Stimulated activated naive CD4-positive, alpha-beta T cell treated with Interleukin-2 at 50 U/mL for 16 hours (primary cell): ENCODE results near the gene ZNF423.

ENCODE experiments used
- DNase-seq: peaks from one replicate; lab custom pipeline; 2025; lab: John Stamatoyannopoulos, UW

ZNF423 gene

DNA sequence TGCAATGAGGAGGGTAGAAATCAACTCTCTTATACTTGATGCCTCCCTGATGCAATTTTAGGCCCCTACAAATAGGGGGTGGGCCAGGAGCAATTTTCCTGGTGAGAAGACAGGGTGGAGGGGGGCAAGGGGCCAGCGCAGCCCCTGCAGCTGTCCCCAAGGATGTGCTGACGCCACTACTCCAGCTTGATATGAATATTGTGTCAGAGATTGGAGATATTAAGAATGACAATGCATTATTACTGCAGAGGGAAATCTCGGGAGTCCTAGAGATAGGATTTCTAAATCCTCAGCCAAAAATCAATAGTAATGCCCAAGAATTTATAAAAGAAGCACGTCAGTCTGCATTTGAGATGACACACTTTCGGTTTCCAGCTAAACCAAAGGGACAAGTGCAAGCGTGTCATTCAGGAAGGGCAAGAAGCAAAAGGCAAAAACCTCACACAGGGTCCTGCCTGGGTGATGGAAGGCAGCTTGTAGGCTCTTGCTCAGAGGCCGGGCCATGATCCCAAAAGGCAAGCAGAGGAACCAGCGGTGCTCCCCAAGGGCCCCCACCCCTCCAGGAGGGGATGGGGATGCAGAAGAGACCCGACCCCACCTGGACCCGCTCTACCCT is 303.5 kb downstream of the ZNF423 start:
- DNase-seq, result no peak

DNA sequence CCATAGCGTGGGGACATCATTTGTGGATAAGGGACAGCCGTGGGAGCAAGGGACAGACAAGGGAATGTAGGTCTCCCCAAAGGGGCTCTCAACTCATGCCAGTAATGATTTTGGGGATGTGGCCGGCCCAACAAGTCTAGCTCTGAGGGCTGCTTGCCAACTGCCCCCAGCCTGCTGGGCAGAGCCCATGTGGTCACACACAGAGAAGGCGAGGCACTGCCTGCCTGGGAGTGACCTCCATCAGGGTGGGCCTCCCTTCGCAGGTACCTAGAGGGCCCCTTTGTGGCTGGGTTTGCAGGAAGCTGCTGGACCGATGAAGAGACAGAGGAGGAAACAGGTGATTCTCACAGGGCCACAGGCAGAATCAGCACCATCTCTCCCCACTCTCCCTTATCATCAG is 305.2 kb downstream of the ZNF423 start:
- DNase-seq, result no peak

DNA sequence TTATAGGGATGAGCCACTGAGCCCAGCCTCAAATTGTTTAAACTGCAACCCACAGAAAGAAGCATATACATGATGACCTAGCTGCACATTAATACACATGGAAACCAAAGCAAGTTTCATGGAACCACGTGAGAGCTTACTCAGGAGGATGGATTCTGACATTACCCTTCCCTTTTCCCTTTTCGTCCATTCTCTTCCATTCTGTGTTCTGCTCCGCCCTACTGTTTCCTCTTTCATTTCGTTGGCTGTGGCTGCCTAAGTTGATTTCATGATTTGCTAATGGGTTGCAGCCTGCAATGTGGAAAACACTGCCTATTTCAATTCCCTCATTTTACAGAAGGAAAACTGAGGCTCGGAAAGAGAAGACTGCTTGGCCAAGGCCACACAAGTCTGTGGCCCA is 305.8 kb downstream of the ZNF423 start:
- no peak for DNase-seq

DNA sequence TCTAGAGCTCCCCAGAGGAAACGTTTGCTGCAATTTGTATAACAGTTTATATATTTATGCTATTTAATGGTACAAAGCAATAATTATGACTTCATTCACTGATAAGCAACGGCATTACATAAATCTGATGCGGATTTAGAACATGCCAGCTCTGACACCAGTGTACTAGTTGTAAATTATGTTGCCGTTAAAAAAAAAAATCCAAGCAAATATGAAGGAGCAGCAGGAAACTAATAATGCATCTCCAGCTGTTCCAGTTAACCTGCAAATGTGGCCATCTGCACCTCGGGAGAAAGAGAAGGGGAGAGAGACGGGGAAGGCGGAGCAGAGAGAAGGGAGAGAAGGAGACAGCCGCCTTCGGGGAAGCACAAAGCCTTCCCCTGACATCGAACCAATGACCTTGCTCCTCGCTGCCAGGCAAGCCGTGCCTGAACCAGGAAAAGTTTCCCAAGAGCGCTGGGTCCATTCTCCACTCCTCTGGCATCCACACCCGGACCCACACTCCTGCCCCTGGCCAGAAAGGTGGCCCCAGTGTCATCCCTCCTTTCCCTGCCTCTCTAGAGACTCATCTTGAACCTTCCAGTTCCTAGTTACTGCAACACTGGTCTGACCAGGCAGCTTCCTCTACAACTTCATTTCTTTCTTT is 307.5 kb downstream of the ZNF423 start:
- DNase-seq, result no peak

DNA sequence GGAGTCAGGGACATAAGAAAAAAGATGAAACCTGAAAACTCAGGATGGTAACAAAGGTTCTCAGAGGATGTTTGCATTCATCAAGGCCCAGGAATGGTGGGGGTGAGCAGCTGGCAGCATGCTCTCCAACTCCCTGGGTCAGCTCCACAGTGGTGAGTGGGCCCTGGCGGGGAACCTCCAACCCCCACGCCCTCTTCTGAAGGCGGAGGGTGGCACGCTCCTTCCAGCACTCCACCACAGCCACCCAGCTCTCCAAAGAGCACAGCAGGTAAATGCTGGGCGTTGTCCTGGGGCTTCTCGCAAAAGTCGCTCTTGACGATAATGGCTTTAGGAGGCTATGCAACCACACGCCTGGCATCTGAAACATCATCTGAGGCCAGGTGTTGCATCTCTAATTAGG is 308.5 kb downstream of the ZNF423 start:
- no peak for DNase-seq

DNA sequence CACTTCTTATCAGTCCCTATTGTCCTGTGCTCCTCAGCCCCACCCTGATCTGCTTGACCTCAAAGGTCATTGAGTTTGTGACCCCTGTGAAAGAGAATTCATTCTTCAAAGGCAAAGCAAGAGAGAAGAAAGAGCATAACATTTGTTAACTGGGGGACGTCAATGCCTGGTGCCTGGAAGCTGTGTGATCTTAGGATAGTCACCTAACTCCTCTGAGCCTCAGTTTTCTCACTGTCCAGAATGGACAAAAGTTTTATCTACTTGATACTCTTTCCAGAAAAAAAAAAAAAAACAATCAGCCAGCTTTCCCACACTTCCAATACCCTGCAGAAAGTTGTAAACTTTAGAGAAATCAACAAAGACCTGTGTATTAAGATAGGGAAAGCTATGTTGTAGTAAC is 309.2 kb downstream of the ZNF423 start:
- DNase-seq, result no peak

DNA sequence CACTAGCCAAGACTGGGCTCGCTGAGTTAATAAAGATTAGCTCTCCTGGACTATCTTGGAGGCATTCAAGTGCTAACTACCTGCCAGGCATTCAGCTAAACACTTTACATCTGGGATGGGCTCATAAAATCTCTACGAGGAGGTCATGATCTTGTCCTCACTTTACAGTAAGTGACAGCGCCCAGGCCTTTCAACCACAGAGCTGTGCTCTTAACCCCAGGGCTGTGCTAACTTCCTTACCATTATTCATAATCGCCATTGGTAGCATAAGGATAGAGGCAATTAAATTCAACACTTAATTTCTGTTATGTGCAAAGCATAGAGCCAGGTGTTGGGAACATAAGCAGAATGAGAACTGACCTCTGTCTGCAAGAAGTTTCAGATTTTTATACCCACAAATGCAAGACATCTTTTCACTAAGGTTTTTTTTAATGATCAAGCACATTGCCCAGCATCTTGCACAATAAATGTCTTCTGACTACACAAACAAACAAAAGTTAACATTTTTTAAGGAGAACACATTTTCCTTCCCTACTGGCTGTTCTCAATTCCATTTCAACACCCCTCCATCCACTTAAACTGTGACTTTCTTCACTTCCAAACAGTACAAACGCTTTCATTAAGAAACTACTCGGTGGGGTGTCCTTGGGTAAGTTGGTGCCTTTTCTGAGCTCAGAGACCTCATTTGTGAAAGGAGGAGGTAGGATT is 310.0 kb downstream of the ZNF423 start:
- no peak for DNase-seq

DNA sequence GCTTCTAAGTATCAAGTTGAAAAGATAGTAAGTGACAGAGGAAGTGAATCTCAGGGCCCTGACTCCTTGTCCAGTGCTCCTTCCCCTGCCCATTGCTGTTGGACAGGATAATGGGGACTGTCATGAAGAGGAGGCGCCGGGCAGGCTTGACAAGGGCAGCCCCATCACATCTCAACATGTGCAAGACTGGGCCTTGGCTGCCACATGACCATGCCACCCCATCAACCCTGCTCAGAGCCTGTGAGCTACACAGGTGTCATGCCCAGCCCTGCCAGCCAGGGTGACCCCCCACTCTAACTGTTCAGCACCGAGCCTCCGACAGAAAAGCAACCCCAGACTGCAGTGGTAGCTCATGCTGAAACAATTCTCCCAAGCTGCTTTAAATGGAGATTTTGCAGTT is 310.7 kb downstream of the ZNF423 start:
- DNase-seq, result no peak

DNA sequence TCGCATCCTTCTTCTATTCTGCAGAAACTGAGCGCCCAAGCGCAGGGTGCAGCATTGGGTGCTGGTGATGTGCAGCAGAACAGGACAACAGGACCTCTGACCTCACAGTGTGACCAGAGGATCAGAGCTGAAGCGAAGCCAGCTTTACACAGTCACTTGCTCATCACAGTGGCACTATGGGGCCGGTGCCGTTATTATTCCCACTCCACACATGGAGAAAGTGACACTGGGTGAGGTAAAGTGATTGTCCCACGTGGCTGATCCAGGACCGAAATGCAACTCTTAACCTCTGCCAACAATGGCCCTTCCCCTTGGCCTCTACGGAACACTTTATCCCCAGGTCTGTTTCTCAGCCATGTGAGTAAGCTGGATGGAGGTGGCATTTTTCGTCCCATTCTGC is 311.1 kb downstream of the ZNF423 start:
- no peak for DNase-seq

DNA sequence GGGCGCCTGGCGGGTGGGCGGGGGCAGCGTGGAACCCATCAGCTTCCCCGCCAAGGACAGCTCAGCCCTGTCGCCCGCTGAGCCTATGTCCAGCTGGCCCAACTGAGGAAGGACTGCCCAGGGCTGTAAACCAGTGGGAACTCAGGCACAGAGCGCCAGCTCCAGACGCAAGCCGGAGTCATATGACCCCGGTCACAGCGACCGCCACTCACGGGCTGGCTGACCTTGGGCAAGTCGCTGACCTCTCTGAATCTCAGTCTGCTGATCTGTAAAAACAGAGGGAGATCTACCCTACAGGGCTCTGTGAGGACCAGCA is 312.3 kb downstream of the ZNF423 start:
- no peak for DNase-seq

DNA sequence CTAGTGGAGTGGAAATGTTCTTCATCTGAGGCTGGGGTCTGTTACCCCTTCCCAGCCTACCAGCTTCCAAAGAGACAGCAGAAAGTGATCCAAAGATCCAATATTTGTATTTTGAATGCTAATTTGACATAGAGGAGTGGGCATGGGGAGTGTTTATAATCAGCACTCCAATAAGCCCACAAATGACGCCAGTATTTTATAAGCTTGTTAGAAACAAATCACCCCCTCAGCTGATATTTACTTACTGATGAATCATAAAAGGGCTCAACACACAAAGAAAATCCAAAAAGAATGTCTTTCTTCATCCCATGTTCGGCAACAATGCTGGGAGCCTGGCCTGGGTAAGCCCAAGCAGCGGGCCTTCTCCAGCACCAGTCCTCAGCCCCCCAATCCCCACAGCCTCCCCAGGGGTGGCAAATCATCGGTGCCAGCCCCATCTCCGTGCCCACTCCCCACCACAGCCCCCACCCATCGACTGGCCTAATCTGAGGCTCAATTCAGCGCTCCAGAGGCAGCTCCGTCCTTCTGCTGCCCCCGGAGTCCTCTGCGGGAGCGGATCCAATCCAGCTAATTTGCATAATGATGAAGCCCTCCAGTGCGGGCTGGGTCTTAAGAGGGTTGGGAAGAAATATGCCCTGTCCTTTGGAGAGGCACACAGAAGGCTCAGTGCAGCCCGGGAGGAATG is 312.8 kb downstream of the ZNF423 start:
- no peak for DNase-seq

DNA sequence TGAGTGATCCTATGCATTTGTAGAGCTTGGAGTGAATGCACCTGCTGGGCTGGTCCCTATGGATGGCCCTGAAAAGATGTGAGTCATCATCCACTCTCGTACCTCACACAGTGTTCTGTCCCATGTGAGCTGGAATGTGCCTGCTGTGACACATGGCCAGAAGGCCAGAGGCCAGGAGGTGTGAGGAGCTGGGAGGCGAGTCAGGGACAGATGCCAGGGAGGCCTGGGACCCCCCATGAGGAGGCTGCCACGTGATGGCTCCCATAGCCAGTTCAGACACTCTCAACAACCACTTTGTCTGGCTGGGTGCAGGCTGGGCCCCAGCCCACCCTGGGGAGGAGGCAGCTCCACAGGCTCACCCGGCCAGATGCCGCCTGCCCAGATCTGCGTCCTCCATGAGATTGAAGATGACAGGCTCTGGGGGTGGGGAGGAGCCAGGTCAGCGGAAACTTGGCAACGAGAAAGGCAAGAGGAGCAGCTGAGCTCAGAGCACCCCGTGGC is 313.5 kb downstream of the ZNF423 start:
- DNase-seq, result no peak

DNA sequence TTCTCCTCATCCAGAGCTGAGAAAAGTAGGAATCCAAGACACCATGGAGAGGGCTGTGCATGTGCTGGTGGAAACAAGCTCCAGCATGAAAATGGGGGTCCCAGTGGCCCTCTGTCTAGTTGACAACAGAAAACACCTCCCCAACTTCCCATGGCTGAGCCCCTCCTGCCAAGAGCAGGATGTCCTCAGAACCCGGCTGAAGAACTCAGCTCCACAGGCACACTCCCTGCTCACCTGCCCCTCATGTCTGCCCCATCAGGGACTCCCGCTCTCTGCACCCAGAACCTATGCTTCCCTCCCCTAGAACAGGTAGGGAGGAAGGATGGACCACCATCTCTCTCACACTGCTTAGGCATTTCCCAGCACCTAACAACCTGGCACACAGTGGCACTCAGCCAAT is 315.1 kb downstream of the ZNF423 start:
- no peak for DNase-seq

DNA sequence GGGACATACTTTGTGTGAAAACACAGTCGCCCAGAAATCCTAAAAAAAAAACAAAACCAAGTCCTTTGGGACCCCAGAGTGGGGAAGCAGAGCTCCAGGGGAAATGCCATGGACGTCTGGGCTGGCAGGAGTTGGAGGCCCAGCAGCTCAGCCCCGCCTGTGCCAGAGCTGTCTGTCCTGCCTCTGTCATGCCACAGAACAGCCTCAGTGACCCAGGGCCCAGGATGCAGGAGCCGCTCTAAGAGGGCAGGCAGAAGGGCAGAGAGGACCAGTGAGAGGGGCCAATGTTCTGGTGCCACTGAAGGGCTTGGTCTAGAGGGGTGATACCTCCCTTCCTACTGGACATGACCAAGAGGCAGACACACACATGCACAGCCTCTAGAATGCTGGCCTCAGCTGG is 316.2 kb downstream of the ZNF423 start:
- no peak for DNase-seq

DNA sequence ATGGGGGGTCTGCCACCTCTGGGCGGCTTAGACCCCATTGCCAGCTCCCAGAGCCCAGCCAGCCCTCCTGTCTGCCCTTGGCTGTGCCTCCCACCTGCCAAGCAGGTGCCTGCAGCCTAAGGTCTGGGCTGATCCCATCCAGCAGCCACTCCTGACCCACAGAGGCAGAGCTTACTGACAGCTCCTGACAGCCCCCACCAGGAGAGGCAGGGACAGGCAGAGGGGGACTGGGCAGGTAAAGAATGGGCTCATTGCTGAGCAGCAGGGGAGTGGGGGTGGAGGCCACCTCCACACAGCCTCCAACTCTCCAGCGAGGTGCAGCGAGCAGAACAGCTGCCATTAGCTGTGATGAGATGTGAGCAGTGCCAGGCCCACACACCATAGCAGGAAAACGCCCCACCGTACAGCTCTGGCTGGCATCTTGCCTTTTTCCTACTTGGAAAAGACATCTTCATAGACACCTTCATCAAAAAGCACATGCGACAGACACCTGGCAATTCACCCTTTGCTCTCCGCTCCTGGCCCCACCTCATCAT is 317.9 kb downstream of the ZNF423 start:
- DNase-seq, result no peak

DNA sequence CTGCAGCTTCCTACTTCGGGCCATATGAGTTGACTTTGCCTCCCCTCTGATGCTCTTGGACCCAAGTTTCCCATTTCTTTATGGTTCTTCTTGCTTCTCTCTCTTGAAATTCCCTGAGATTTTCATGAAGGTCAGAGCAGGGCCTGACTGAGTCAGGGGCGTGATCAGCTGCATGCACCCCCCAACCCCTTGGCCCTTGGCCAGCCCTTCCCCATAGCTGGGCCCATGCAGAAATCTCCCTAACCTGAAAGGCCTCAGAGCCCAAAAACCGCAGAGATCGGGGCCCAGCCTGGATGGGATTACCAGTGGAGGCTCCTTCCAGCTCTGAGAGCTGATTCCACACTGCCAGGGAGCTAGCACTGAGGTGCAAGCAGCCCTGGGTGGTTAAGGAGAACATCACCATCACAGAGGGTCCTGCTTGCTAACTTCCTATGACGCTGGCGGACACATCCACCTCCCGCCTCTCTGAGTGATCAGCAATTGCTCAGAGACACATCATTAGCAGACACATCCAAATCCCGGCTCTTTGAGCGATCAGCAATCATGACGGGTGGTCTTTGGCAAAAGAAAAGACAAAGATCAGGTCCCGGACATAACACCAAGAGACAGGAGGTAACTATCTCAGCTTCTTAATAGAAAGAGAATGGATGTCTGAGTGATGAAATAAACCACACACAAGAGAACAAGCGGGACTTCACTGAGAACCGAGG is 320.9 kb downstream of the ZNF423 start:
- DNase-seq, result no peak

DNA sequence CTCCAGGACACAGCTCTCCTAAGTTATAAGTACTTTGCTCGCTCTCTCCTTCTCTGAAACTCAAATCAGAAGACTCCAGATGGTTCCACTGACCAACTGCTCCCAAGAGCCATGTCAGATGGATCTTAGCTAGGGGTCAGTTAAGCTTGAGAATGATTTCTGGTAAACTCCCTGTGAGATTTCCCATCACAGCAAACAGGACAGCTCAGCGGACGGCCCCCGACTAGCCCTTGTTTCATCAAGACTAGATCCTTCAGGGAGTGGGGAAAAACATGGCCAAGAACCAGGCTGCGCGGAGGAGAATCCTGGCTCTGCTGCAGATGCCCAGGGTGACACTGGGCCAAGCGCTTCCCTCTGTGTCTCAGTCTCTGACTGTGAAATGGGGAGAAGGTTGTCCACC is 322.5 kb downstream of the ZNF423 start:
- no peak for DNase-seq

DNA sequence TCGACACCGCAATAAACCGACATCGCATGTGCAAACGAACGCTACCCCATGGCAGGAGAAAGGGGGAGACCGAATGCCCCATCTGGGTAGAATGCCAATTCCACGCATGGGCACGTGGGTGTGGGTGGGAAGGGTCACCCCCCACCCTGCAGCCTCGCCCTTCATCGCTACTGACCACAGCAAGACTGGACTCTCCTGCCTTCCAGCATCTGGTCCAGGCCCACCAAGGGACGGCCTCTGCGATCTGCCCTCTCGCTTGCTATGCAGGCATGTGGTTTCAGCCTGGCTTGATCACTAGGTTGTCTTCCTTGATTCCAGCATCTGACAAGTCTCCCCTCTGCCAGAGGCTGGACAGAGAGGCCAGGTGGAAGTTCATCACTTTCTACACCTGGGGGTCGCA is 323.0 kb downstream of the ZNF423 start:
- DNase-seq, result no peak

DNA sequence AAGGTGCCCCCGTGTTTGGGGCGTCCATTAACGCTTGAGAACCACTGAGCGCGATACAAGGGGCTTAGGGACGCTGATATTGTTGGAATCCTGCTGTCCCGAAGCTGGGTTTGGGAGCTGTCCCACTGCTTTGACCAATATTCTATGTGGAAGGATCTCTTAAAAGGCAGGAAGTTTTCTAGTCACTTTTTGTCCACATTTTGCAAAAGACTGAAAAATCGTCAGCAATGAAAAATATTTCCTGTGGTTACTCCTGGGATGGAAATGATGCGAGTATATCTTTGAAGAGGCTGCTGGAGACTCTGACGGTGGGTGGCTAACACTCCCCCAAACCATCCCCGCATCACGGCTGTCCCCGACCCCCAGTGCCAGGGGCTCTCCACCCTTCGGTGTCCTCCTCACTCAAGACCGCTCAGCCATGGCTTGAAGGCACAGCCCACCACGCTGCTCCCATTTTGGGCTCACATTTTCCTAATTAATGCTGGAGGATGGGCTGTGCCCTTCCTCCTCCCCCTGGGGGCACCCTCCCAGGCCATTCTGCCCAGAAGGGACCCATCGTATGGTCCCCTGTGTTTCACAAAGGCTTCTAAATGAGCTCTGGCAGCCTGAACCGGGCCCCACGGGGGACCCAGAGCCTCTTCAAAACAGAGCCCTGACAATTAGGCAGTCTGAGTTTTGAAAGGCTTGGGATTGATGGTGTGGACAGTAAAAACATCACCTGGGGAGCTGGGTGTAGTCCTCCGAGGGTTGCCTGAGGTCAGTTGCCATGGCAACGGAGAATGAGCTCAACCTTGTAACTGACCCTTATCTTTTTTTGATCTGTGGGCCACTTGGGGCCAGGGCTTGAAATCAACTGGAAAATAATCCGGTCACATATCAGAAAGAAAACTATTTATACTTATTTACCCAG is 323.7 kb downstream of the ZNF423 start:
- DNase-seq, result no peak

DNA sequence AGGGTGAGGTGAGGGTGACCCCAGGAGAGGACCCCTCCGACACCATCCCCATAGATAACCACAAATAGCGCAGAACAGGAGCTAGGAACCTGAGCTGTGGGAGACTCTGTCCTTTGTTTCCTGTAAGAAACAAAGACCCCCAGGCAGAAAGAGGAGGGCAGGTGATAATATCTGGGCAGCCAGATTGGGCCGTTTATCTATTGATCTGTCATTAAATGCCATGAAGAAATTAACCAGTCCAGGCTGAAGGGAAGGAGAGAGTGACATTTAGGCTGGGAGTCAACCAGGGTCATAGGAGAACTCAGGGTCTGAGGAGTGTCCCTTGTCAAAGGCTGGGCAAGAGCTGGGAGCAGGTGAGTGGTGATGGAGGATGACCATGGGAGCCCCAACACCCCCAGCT is 324.5 kb downstream of the ZNF423 start:
- DNase-seq, result no peak

DNA sequence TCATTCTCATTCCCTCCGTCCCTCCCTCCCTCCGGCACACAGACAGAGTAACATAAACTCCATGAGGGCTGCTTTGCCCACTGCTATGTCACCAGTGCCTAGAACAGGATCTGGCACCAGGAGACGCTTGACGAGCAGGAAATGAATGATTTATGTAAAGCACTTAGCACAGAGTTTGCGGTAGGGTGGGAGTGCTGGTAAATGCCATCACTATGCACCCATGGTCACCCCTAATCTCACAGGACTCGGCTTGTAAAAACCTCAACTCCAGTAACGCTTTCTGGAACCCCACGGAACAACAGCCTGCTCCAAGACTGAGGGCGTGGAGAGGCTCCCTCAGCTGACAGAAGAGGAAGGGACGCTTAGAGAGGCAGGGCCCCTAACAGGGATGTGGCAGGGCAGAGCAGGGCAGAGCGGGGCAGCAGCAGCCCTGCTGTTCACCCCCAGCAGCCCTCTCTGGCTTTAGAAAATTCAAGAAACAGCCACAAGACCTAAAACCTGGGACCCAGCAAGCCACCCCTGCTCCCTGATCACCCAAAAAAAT is 325.4 kb downstream of the ZNF423 start:
- no peak for DNase-seq
